Measurements from ENCODE around the gene CA4.

Gene CA4

DNA sequence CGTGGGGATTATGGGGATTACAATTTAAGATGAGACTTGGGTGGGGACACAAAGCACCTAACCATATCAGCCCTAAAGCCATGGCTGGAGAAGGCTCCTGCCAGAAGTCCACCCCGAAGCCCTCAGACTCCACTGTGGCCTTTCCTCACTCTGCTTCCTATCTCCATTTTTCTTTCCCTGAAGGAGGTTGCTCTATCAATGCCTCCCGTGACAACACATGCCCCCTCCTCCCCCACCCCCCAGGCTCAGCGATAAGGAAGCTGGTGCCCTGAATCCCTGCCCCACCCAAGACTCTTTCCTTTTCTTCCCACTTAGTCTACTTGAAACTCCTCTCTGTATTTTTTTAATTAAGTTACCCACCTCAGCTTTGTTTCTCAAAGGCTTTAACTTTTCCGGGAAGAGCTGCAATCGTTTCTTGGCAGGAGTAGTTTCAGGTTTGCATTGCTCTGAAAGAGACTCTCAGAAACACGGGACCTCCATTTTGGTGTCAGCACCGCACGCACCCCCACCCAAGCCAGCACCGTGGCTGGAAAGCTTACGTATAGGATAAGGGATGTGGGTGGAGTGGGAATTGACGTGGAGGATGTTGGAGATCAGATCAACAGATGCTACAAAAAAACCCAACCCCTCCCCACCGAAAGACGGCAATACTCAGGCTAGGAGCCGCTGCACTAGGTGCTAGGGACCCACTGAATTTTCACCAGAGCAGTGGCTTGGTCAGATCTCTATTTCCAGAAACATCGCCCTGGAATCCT, 15.2 kb upstream of the CA4 start:
- DNase-seq, result peak; percentile 56

DNA sequence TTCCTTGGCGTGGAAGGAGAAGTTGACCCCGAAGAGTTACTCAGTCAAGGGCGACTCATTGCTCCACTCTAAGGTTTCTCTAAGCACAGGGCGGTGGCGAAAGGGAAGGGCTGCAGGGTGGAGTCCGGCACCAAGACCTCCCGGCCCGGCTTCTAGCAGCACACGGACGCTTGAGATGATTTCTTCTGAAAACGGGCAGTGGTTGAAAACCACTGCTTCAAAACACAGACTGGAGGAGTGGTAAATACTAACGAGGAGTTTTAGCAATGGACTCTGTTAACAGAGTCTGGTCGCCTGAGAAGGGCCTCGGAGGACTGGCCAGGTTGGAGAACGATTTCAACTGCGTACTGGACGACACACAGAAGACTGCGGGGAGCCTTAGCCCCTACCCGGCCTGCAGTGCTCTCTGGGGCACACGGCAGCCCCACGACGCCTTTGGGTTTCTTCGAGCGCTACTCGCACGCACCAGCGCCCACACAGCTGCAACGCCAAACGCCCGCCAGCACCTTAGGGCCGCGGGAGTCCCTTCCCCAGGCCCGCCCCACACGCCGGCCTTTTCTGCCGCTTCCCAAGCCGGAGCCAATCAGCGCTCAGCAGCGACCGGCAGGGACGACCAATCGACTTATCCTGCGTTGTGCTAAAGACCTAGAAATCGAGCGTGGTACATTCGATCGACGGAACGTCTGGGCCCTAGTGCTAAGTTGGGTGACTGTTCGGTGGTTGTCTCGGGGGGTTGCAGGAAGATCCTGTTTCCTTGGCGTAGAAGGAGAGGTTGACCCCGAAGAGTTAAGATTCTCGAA, 14.4 kb upstream of the CA4 start:
- DNase-seq, result peak; percentile 90

DNA sequence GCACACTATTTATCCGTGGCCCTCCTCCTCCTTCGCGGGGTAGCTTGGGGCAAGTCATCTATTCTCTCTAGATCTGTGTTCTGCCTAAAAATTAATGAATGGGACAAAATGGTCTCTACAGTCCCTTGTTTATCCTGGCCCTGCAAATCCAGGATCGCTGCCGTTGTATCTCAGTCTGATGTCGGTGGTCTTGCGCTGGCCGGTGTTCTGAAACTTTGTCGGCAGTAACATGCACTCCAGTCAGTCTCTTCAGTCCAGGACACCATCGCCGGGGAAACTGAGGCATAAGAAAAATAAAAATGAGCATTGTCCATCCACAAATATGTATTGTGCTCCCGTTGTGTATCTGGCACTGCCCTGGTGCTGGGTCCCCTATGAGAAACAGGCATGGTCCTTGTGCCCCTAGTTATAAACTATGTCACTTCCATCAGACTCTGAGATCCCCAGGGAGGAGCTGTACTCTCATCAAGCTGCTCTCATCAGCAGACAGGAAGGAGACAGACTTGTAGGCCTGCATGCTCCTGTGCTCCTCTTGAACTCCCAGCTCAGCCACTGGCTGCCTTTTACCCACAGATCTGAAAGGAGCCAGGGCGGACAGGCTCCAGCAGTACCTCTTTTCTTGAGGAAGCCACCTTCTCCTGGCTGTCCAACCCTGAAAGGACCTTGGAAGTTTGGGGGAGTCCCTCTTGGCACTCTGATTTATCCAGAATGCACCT, 13.7 kb upstream of the CA4 start:
- DNase-seq, result no peak

DNA sequence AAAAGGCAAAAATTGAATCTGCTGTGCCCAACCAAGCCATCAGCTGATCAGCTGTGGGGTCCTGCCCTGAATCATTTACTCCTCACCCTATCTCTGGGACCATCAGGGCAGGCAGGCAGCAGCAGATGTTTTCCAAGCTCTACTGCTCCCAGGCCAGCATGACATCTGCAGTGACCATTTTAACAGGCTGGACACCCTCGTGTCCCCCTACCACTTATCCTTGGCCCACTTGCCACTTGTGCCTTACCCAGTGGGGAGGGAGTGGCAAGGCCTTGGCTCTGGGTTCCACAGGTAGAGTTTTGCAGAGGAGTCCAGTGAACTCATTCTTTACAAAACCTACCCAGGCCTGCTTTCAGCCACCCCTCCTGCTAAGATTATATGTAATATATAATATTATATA, 12.0 kb upstream of the CA4 start:
- DNase-seq, result no peak

DNA sequence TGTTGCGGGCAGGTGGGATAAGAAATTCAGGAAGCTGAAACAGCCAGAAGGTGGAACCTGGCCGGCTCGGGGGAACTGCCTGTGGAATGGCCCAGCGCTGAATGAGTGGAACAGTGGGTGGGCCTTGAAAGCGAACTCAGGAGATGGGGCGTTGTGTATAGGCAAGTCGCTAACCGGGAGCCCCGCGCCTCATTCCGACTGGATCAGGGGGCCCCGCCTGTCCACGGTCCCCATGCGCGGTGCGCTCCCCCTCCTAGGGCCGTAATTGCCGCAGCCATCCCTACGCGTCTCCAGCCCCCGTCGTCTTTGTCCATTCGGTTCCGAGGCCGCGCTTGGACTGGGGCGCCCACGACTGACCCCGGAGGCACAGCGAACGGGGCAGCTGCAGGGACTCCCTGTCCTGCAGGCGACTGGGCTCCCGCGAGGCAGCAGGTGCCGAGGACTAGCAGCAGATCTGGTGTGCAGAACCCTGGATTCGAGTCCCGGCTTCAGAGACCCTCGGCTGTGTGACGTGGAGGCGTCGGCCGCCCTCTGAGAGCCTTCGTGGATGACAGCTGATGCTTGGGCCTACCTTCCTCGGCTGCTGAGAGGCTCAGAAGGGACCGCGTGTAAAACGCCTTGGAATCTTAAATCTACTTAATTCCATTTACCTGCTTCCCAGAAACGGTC, 10.9 kb upstream of the CA4 start:
- DNase-seq, result no peak

DNA sequence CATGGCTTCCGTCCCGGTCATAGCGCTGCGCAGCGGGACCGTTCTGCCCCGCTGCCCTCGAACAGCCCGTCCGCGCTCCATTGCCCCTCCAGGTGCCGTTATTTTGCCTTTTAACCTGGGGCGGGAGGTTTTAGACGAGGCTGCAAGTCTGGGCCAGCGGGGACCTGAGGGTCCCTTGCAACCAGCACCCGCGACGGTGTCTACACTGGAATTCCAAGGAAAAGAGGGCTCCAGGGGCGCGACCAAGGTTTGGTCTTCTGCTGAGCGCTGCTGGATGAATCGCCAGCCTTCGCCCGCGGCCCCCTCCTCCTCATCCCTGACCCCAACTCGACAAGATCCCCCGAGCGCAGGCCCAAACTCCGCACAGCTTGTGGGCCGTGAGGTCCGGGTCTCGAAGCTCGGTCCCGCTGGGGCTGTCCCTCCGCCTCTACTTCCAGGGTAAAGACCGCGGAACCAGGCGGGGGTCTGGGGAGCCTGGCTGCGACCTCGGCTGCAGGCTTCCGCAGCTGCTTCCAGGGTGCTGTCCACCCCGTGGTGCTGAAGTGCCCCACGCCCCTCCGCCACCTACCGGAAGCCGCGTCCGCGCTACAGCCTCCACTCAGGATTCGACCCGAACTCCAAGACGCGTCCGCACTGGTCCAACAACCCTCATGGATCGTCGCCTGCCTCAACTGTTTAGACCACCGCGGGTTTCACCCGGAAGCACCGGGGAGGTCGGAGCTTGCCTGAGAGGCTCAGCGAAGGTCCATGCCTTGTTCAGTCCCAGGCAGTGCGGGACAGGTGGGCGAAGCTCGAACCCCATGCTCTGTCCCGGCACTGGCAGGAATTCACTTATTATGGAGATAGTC, 10.1 kb upstream of the CA4 start:
- peak; percentile 75 for DNase-seq

DNA sequence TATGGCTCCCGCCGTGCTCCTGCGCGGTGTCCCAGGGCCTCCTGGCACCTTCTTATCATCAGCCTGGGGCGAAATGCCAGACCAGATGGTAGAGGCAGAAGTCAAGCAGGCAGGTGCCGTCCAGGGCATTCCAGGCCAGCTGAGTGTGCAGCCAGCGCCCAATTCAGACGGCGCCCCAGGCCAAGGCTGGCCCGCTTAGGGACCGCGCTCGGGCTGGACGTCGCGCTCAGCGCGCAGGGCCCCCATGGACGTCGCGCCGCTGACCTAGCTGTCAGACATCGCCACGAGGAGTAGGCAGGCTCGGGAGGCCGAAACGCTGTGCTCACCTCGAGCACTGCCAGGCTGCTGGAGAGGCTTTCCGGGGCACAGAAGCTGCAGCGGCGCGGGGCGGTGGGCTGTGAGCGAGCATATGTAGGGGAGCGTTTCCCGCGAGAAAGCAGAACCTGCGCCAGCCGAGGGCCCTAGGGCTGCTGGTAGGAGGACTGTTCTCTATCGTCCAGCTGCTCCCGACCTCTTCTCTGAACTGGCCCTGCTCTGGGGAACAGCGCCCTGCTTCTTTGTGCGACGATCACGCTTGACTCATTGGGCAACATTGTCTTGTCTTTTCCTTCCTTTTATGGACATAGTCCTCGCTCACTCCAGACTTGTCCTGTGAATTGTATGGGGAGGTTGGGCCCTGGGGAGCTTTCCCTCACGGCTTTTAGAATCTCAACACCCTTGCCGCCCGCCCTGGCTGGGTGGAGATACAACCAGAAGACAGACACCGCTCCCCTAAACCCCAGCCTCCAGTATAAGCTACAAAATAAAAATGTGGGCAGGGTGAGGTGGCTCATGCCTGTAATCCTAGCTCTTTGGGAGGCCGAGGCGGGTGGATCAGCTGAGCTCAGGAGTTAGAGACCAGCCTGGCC, 8.4 kb upstream of the CA4 start:
- DNase-seq, result no peak

DNA sequence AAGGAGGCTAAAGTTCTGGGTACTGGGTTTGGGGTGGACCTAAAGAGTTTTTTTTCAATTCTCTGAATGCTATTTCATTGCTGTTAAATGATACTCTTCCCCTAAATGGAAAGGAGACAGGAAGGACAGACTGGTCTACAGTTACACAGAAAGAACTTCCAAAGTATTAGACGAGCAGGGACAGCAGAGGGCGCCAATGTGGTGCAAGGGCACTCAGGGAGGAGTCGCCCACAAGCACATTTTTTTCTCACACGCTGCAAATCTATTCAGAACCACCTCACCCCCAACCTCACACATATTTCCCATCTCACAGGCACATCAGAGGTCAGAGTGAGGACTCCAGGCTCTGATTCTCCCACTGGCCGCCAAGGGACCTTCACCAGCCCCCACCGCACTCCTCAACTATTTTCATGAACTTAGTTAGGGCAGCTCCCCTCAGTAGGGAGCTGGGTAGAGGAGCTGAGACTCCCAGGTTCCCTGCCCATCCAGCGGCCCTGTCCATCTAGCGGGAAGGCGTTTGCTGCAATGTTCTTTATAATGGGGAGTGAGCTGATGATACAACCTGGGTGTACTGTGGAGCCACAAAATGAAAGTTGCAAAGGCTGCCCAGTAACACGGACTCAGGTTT, 6.8 kb upstream of the CA4 start:
- DNase-seq, result peak; percentile 90

DNA sequence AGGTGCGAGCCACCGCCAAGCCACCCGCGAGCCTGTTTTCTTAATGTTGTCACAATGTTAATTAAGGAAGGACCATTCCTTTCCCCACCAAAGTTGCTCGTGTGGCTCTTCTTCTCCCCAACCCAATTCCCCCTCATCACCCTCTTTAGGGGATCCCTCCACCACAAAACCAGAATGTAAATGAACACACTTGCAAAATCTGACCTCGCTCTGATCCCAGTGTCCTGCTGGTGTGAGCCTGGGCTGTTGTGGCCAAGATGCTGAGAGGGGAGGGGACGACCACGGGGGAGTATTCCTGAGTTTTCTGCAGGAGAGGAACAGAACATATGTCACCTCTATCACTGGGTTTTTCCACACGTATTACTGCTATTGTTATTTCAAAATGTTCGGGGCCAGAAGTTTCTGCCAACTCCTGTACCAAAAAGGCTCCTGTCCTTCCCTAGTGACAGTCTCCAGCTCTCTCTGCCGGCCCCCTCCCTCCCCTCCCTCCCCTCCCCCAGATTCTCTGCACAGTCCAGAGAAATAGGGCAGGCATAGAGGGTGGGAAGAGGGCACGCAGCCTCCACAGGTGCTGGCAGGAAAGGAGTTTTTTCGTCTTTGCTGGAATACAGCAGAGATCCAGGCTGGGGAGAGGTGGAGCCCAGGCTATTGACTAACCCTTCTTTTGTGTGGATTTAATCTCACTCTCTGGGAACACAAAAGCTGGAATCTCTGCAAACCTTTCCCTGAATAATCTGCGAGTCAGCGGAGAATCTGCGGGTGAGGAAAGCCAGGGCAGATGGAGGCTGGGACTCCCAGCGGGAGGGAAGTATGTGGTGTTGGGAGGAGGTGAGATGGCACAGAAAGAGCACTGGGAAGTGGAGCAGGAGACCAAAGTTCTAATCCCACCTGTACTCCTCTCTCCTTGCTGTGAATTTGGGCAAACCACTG, 4.5 kb upstream of the CA4 start:
- no peak for DNase-seq

DNA sequence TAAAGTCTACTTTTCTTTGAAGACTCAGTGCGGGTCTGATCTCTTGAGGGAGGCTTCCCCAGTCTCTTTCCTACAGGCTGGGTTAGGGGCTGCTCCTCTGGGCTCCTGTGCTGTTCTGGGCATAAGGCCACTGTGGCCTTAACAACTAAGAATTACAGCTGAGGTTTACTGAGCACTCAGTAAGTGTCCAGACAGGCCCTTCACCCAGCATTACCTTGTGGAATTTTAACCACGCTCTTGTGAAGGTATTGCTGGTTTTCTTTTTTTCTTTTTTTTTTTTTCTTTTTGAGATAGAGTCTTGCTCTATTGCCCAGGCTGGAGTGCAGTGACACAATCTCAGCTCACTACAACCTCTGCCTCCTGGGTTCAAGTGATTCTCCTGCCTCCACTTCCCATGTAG, 3.6 kb upstream of the CA4 start:
- DNase-seq, result no peak

DNA sequence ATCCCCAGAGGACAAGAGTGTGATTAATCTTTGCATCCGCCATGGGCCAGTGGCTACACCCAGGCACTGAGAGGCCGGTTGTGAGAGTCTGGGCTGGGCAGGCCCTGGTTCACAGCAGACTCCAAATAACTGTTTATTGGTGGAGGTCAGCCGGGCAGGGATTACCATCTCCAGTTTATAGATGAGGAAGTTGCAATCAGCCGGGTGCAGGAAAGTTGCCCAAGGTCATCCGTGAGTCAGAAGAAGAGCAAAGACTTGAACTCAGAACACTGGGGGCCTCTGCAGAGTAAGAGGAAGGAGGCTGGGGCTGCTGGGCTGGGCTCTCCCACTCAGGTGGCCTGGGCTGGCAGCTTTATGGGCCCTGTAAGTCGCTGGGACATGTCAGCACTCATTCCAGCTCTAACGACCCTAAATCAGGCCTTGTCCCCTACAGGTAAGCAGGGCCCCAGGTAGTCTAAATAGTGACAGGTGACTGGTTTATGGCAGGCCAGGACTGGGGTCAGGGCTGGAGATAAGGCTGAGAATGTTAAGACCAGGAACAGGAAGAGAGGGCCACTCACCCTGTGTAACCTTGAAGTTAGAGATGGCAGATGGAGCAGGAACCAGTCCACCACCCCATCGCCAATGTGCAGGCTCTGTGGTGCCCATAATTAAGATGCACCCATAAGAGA, 2.1 kb upstream of the CA4 start:
- no peak for DNase-seq

DNA sequence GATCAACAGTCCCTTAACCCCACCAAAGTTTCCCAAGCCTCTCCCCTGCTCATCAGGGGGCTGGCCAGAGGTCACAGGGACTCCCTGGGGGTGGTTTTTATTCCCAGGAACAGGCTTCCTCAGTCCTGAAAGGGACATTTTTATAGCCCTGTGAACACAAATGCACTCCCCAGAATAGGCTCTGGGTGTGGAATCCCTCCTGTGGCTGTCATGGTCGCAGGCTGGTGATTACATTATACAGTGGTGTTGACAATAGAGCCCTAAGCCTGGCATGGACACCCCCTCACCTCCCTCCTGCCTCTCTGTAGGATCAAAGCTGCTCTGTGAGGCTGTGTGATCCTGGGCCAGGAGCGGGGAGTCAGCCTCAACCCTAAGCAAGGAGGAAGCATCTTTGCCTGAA, 1.4 kb upstream of the CA4 start:
- DNase-seq, result no peak

DNA sequence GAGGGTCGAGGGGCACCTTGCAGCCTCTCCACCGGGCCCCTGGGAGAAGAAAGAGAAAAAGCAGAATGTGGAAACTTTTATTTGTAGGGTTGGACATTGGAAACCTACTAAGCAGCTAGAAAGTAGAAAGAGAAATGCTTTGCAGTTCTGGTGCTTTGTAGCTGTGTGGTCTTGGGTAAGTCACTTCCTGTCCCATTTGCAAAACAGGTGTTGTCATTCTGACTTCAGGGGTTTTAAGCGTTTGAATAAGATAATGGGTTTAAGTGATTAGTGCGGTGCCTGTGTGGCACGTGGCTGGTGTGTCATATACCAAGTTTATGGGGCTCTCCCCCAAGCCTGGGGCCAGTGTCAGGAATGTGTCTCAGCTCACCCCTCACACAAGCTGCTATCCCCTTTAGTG, 1.6 kb downstream of the CA4 start:
- peak; percentile 26 for DNase-seq

DNA sequence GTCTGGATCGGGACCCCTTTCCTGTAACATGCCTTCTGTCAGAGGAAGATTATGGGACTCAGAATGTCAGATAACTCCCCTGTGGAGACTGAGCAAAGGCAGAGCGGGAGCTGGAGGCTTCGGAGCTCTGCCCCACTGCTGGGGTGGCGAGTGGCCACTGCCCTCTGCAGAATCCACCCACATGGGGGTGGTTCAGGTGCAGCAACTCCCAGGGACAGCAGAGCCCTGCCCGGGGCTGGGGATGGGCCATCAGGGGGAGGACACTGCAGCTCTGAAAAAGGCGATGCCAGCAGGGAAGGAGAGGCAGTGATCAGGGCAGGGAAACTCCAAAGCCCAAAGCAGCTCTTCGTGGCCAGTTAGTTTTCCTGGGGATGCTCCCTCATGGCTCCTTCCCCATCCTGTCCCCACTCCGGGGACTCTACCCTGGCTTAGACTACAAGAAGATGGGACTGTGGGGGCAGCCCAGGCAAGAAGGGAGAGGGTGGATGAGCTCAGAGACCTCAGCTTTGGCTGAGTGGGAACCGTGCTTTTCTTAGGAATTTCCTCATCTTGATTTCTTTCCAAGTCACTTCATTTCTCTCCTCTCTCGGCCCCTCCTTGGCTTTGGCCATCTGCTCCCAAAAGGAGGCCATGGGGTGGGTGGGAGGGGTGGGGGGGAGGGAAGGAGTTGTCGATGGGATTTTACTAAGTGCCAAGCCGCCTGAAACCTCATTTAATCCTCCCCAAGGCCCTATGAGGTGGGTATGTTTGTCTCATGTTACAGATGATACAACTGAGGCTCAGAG, 4.0 kb downstream of the CA4 start:
- no peak for DNase-seq

DNA sequence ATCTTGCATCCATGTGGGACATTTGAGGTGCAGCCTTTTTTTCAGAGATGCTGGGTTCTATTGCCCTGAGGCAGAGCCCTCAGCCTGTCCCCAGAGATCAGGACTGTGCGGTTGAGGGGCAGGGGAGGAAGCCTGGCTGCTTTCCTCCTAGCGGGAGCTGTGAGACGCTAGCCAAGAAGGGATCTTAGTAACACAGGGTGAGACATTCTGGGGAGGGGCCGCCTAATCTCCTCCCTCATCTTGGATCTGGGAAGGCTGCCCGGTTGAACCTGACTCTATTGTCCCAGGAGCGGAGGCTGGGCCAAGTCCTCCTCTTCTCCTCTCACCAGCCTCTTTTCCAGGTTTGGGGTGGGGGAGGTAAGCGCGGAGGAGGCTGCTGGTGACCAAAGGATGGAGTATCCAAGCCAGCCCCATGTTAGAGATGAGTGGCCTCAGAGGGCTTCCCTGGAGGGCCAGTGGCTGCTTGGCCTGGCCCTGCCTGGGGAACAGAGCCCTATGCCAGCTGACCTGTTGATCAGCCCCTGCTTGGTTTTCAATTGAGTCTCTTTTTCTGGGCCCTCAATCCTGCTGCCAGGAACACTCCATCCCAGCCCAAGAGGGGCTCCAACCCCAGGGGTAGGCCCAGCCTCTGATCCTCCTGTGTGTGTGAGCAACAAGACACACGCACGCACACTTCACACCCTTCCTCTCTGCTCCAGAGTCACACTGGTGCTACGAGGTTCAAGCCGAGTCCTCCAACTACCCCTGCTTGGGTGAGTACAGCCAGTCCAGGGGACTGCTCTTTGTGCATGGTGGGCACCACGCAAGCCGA, 5.0 kb downstream of the CA4 start:
- DNase-seq, result no peak

DNA sequence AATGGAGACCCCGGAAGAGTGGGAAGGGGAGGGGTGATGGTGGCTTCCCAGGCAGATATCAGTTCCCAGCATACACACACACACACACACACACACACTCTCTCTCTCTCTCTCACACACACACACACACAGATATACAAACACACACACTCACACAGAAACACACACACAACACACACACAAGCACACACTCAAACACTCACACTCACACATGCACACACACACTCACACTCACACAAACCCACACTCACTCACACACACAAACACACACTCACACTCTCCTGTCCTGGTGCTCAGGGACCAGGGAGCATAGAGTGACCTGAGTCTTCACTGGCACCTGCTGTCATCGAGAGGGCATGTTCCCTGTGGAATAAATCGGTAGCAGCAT, 5.6 kb downstream of the CA4 start:
- DNase-seq, result no peak

DNA sequence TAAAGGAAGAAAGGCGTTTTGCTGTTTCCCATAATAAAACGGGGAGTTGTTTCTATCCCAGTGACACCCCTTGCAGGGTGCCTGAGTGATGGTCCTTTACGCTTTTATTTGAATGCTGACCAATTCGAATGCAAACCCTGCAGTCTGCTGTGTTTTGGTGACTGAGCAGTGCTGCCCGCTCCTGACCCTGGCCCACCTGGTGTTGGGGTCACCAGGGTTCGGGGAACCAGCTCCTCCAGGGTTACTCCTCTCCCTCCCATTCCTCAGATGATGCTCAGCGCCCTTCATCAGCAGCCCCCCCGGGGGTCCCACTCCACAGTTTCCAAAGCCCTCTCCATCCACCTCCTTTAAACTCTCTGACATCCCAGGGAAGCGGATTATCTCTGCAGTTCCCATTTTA, 6.0 kb downstream of the CA4 start:
- no peak for DNase-seq

All from stimulated activated CD4-positive, alpha-beta T cell treated with anti-CD3 and anti-CD28 coated beads, Interleukin-15, amount 100 ng/mL, for 24 hours (primary cell).